CD8-positive, alpha-beta memory T cell (primary cell): ENCODE measurements around the gene KNSTRN. TPM values are rescaled to one million over a fixed set of nuclear protein-coding genes. Genes with fewer than 3 reads are reported as not detected.

Experiments used
- CTCF ChIA-PET: fragments of 350-600 bp; sonication (Branson Sonifier 250); formaldehyde crosslinking; loops from one replicate; lab custom pipeline; 2021; ENCODE audit warnings: antibody characterized with exemption; lab: Charles Lee
- POLR2A ChIA-PET: fragments of 350-600 bp; sonication (Branson Sonifier 250); formaldehyde crosslinking; loops from one replicate; lab custom pipeline; 2021; ENCODE audit warnings: antibody characterized with exemption; lab: Charles Lee
- DNase-seq, 5 donors: peaks; one replicate each; pipeline versions ENCODE4 v3.0.0 to v3.0.0-alpha.2; 2020 to 2022; ENCODE audit warnings: mixed read lengths in 1 of 5
- H3K27ac ChIP-seq: one replicate; pipeline ENCODE4 v1.7.0; 2013; ENCODE audit warnings: low read depth, mild to moderate bottlenecking, low read length, moderate library complexity
- H3K27me3 ChIP-seq: 2 replicates; pipeline ENCODE4 v1.7.0; 2013; ENCODE audit warnings: low read length, mild to moderate bottlenecking; ENCODE audit not compliant: insufficient read depth, poor library complexity, severe bottlenecking
- H3K36me3 ChIP-seq: 2 replicates; pipeline ENCODE4 v1.7.0; 2013; ENCODE audit warnings: mild to moderate bottlenecking, low read length, moderate library complexity; ENCODE audit not compliant: insufficient read depth
- H3K4me1 ChIP-seq: 2 replicates; pipeline ENCODE4 v1.7.0; 2013; ENCODE audit warnings: mild to moderate bottlenecking, low read length, moderate library complexity; ENCODE audit not compliant: insufficient read depth
- H3K4me3 ChIP-seq: 2 replicates; pipeline ENCODE4 v1.7.0; 2013; ENCODE audit warnings: mild to moderate bottlenecking, low read length
- H3K9me3 ChIP-seq: 2 replicates; pipeline ENCODE4 v1.7.0; 2013; ENCODE audit warnings: mild to moderate bottlenecking, low read length
- H3K27ac Mint-ChIP-seq, 8 donors: one replicate each; pipeline ENCODE4 v1.8.0; 2020 to 2021; ENCODE audit warnings: mixed read lengths in 8 of 8, mild to moderate bottlenecking in 6 of 8, inconsistent platforms in 3 of 8, moderate library complexity in 3 of 8
- H3K27me3 Mint-ChIP-seq, 2 donors: one replicate each; pipeline ENCODE4 v1.8.0; 2020 to 2021; ENCODE audit warnings: mixed read lengths in 2 of 2, mild to moderate bottlenecking in 1 of 2, moderate library complexity in 1 of 2
- H3K36me3 Mint-ChIP-seq, 3 donors: one replicate each; pipeline ENCODE4 v1.8.0; 2020 to 2021; ENCODE audit warnings: mixed read lengths in 3 of 3, inconsistent platforms in 1 of 3, mild to moderate bottlenecking in 1 of 3
- H3K4me1 Mint-ChIP-seq, 3 donors: one replicate each; pipeline ENCODE4 v1.8.0; 2020 to 2021; ENCODE audit warnings: mixed read lengths in 3 of 3, inconsistent platforms in 1 of 3, mild to moderate bottlenecking in 1 of 3
- H3K4me3 Mint-ChIP-seq, 7 donors: one replicate each; pipeline ENCODE4 v1.8.0; 2020 to 2021; ENCODE audit warnings: mixed read lengths in 7 of 7, mild to moderate bottlenecking in 6 of 7, moderate library complexity in 4 of 7, inconsistent platforms in 2 of 7
- H3K9me3 Mint-ChIP-seq, 5 donors: one replicate each; pipeline ENCODE4 v1.8.0; 2020 to 2022; ENCODE audit warnings: mixed read lengths in 5 of 5, mild to moderate bottlenecking in 3 of 5, moderate library complexity in 2 of 5, inconsistent platforms in 1 of 5
- polyA plus RNA-seq: library from polyadenylated mRNA; unstranded; fragments of 300-500 nt; fragmentation: Illumina TruSeq; gene quantifications from one replicate; pipeline ENCODE4 v1.2.3, GENCODE V29; 2021
- total RNA-seq, 2 experiments: library from RNA; stranded (reverse); gene quantifications; one replicate each; pipeline ENCODE4 v1.2.3, GENCODE V29; 2021

The KNSTRN gene
- total and polyA plus RNA-seq, 3 experiments from 2014 or later = 3.6 to 49.9 (median 42.8) TPM

- peaks cover 0 to 7% (median 3%) of the 10 kb centered on the region in 3 donors for H3K36me3 Mint-ChIP-seq
- Histone ChIP-seq H3K36me3 (no peaks in the 10 kb centered on the region), H3K9me3 (no peaks in the 10 kb centered on the region), H3K4me1 (peaks cover 36% of the 10 kb centered on the region), H3K27me3 (peaks cover 6% of the 10 kb centered on the region), H3K27ac (peak overlapping the region; percentile 38), H3K4me3 (no peak overlapping the region)
- peaks cover 0 to 3% (median 0%) of the 10 kb centered on the region in 5 donors for H3K9me3 Mint-ChIP-seq
- H3K27me3 Mint-ChIP-seq = peaks cover 11 to 15% of the 10 kb centered on the region in 2 donors
- no peak overlapping the region for H3K27ac Mint-ChIP-seq
- DNase-seq = no peak
- peaks cover 39 to 55% (median 44%) of the 10 kb centered on the region in 3 donors for H3K4me1 Mint-ChIP-seq
- ChIA-PET CTCF (no interaction called here), POLR2A (no interaction called here)
- peak overlapping the region; percentile 3 to 95 (median 43) for H3K4me3 Mint-ChIP-seq
These were observed 55.5 kb downstream of the KNSTRN start for GRCh38 chr15:40437752-40438687.

GRCh38 chr15:40438712-40439111 is 56.2 kb downstream of the KNSTRN start:
- Histone ChIP-seq H3K4me3 (no peak overlapping the region), H3K4me1 (peaks cover 43% of the 10 kb centered on the region), H3K27me3 (peaks cover 6% of the 10 kb centered on the region), H3K9me3 (no peaks in the 10 kb centered on the region), H3K27ac (peak overlapping the region; percentile 66), H3K36me3 (no peaks in the 10 kb centered on the region)
- Mint-ChIP-seq H3K27me3 (peaks cover 11 to 15% of the 10 kb centered on the region in 2 donors), H3K27ac (no peak overlapping the region), H3K36me3 (peaks cover 0 to 7% (median under 1%) of the 10 kb centered on the region in 3 donors), H3K9me3 (peaks cover 0 to 3% (median 0%) of the 10 kb centered on the region in 5 donors), H3K4me3 (peak overlapping the region in 6 of 7 donors; percentile 6 to 95 (median 50)), H3K4me1 (peaks cover 46 to 62% (median 51%) of the 10 kb centered on the region in 3 donors)
- DNase-seq = no peak
- ChIA-PET CTCF (interaction anchor here (0.8 kb wide), 1 partner anchor 8 kb away, joined by 5 read pairs; no protein-coding TSS in a partner anchor), POLR2A (no interaction called here)

- Histone ChIP-seq H3K9me3 (no peaks in the 10 kb centered on the region), H3K27ac (peak overlapping the region; percentile 66), H3K4me1 (peaks cover 51% of the 10 kb centered on the region), H3K4me3 (peak overlapping the region; percentile 72), H3K36me3 (no peaks in the 10 kb centered on the region), H3K27me3 (peaks cover 6% of the 10 kb centered on the region)
- Mint-ChIP-seq H3K27me3 (peaks cover 11 to 15% of the 10 kb centered on the region in 2 donors), H3K36me3 (peaks cover 0 to 7% (median 0%) of the 10 kb centered on the region in 3 donors), H3K4me3 (peak overlapping the region; percentile 81 to 97 (median 92)), H3K4me1 (peaks cover 54 to 70% (median 56%) of the 10 kb centered on the region in 3 donors), H3K9me3 (peaks cover 0 to 3% (median 0%) of the 10 kb centered on the region in 5 donors), H3K27ac (peak overlapping the region in 6 of 8 donors; percentile 12 to 89 (median 76))
- ChIA-PET CTCF (interaction anchor here (0.7 to 2.3 kb wide), 10 partner anchors 9 to 95 kb away, joined by 3 to 16 read pairs (median 6); no protein-coding TSS in a partner anchor), POLR2A (interaction anchor here (1.0 to 5.2 kb wide), 6 partner anchors 13 to 131 kb away, joined by 3 to 41 read pairs (median 6); partner anchors contain the start of genes CHST14, INAFM2, IVD and PLCB2)
- no peak for DNase-seq
These were observed 57.0 kb downstream of the KNSTRN start for GRCh38 chr15:40439461-40439959.

GRCh38 chr15:40439960-40440742 is 57.6 kb downstream of the KNSTRN start:
- CTCF ChIA-PET = interaction anchor here (0.6 to 2.3 kb wide), 15 partner anchors 11 to 255 kb away, joined by 3 to 16 read pairs (median 5); partner anchors contain the start of gene RAD51
- peaks cover 57 to 71% (median 59%) of the 10 kb centered on the region in 3 donors for H3K4me1 Mint-ChIP-seq
- Histone ChIP-seq H3K27me3 (peaks cover 6% of the 10 kb centered on the region), H3K4me1 (peaks cover 56% of the 10 kb centered on the region), H3K9me3 (no peaks in the 10 kb centered on the region), H3K4me3 (peak overlapping the region; percentile 72), H3K27ac (peak overlapping the region; percentile 66), H3K36me3 (no peaks in the 10 kb centered on the region)
- H3K27ac Mint-ChIP-seq = peak overlapping the region in 7 of 8 donors; percentile 65 to 92 (median 87)
- H3K9me3 Mint-ChIP-seq = peaks cover 0 to 3% (median 0%) of the 10 kb centered on the region in 5 donors
- DNase-seq = peak in 2 of 5 donors; percentile 16 to 59
- H3K4me3 Mint-ChIP-seq = peak overlapping the region; percentile 81 to 97 (median 92)
- H3K27me3 Mint-ChIP-seq = peaks cover 11 to 15% of the 10 kb centered on the region in 2 donors
- POLR2A ChIA-PET = interaction anchor here (0.6 to 5.2 kb wide), 14 partner anchors 12 to 944 kb away, joined by 3 to 41 read pairs (median 3); partner anchors contain the start of genes CHST14, INAFM2, IVD and PLCB2
- peaks cover 0 to 7% (median 0%) of the 10 kb centered on the region in 3 donors for H3K36me3 Mint-ChIP-seq

GRCh38 chr15:40440743-40441564 is 58.4 kb downstream of the KNSTRN start, which contains the start of gene BAHD1:
BAHD1 (plus strand) TSS chr15:40440953; CDS start chr15:40458465, 17,512 bp downstream.
- Mint-ChIP-seq H3K4me3 (peak within 1 kb of the TSS; percentile 92 to 97 (median 95)), H3K27ac (peak within 1 kb of the TSS in 7 of 8 donors; percentile 74 to 92 (median 88)), H3K36me3 (peaks cover 0 to 9% (median 0%) of the 10 kb centered on the region in 3 donors), H3K4me1 (peaks cover 58 to 71% (median 58%) of the 10 kb centered on the region in 3 donors), H3K27me3 (peaks cover 11 to 15% of the 10 kb centered on the region in 2 donors), H3K9me3 (peaks cover 0 to 3% (median 0%) of the 10 kb centered on the region in 5 donors)
- ChIA-PET POLR2A (interaction anchor here (0.6 to 5.2 kb wide), 15 partner anchors 12 to 943 kb away, joined by 3 to 41 read pairs (median 3); partner anchors contain the start of genes CHST14, INAFM2, IVD and PLCB2), CTCF (interaction anchor here (0.6 to 2.3 kb wide), 16 partner anchors 10 to 254 kb away, joined by 3 to 16 read pairs (median 4); partner anchors contain the start of genes IVD and RAD51)
- H3K27me3 ChIP-seq = peaks cover 6% of the 10 kb centered on the region
- peak; percentile 90 to 96 (median 94) for DNase-seq
- H3K4me3 ChIP-seq = peak within 1 kb of the TSS; percentile 72
- H3K36me3 ChIP-seq = no peaks in the 10 kb centered on the region
- no peaks in the 10 kb centered on the region for H3K9me3 ChIP-seq
- H3K27ac ChIP-seq = peak within 1 kb of the TSS; percentile 66
- peaks cover 63% of the 10 kb centered on the region for H3K4me1 ChIP-seq
